Left lung (tissue), 10 donors: ENCODE results near the gene PWWP2B. TPM values are rescaled to one million over a fixed set of nuclear protein-coding genes. Genes with fewer than 3 reads are reported as not detected.

Experiments used
- ATAC-seq: fragments of 200-7000 bp; cut with Tn5 transposase; one replicate; pipeline ENCODE4 v1.9.1; 2020; ENCODE audit warnings: moderate library complexity
- DNase-seq, 4 donors: peaks; one replicate each; pipeline ENCODE4 v3.0.0-alpha.2; 2013 to 2020
- H3K27ac ChIP-seq, 2 donors: fragments of 200-600 bp; sonication (generic) in 1 of 2; one replicate each; pipeline versions ENCODE4 v1.5.0 to v1.8.0; 2020 to 2021
- H3K27me3 ChIP-seq, 2 donors: fragments of 200-600 bp; sonication (generic) in 1 of 2; one replicate each; pipeline versions ENCODE4 v1.5.0 to v1.8.0; 2020 to 2021
- H3K36me3 ChIP-seq, 2 donors: fragments of 200-600 bp; sonication (generic) in 1 of 2; one replicate each; pipeline versions ENCODE4 v1.5.0 to v1.8.0; 2020 to 2021
- H3K4me1 ChIP-seq, 2 donors: fragments of 200-600 bp; one replicate each; pipeline ENCODE4 v1.8.0; 2021
- H3K4me3 ChIP-seq, 2 donors: fragments of 200-600 bp; sonication (generic) in 1 of 2; one replicate each; pipeline versions ENCODE4 v1.5.0 to v1.8.0; 2020 to 2021; ENCODE audit warnings: mild to moderate bottlenecking in 1 of 2
- H3K9me3 ChIP-seq, 2 donors: fragments of 200-600 bp; sonication (generic) in 1 of 2; one replicate each; pipeline versions ENCODE4 v1.5.0 to v1.8.0; 2020 to 2021
- CTCF ChIP-seq, 2 donors: fragments of 200-600 bp; sonication (generic) in 1 of 2; IDR thresholded peaks; one replicate each; pipeline versions ENCODE4 v1.5.0 to v1.8.0; 2021; ENCODE audit warnings: antibody characterized with exemption in 2 of 2
- intact Hi-C, 2 donors: fragments of 100-400 bp; cut with DNase I; formaldehyde crosslinking; loops; one replicate each; pipeline versions ENCODE4 v1.11.2 to v1.14.2; 2022
- polyA plus RNA-seq, 6 donors: library from polyadenylated mRNA; unstranded; fragments of 120-200 nt; gene quantifications; one replicate each; pipeline ENCODE4 v1.2.1, GENCODE V29; 2013; ENCODE audit not compliant: insufficient read length in 6 of 6
- total RNA-seq, 2 donors: library from RNA; stranded (reverse); fragmentation: NEBNext Ultra II Directional; extraction: Animal tissue kit (Norgen Biotek cat#: 25700); gene quantifications; one replicate each; pipeline ENCODE4 v1.2.1, GENCODE V29; 2021
- donor health status: DM: no; HTN: yes; CAD: no.
- donor health status: DM: no; HTN: no; CAD: no.

Gene PWWP2B
- total and polyA plus RNA-seq, 8 donors = 8.4 to 23.2 (median 11.0) TPM

- peaks cover 26 to 78% of the 10 kb centered on the region in 2 donors for H3K4me1 ChIP-seq
- no peak overlapping the region for H3K4me3 ChIP-seq
- no peaks in the 10 kb centered on the region for H3K9me3 ChIP-seq
- TF ChIP-seq CTCF (IDR thresholded peaks at IDR 0.05) = no peak
- DNase-seq (peak in 1 of 4 donors; percentile 76), ATAC-seq (no peak)
- peaks cover 0 to 30% of the 10 kb centered on the region in 2 donors for H3K36me3 ChIP-seq
- no peaks in the 10 kb centered on the region for H3K27me3 ChIP-seq
- intact Hi-C loops = no loop called here
- H3K27ac ChIP-seq = peak overlapping the region in 1 of 2 donors; percentile 68
These were observed 5.8 kb downstream of the PWWP2B start for GRCh38 chr10:132402781-132403241.

GRCh38 chr10:132403511-132404168 is 6.6 kb downstream of the PWWP2B start:
- peaks cover 27 to 78% of the 10 kb centered on the region in 2 donors for H3K4me1 ChIP-seq
- H3K27ac ChIP-seq = peak overlapping the region; percentile 26 to 33
- ATAC-seq = peak; percentile 30
- no peaks in the 10 kb centered on the region for H3K9me3 ChIP-seq
- no peak for TF ChIP-seq CTCF (IDR thresholded peaks at IDR 0.05)
- DNase-seq = peak in 1 of 4 donors; percentile 71
- no peak overlapping the region for H3K4me3 ChIP-seq
- intact Hi-C loops = no loop called here
- no peaks in the 10 kb centered on the region for H3K27me3 ChIP-seq
- peaks cover 0 to 30% of the 10 kb centered on the region in 2 donors for H3K36me3 ChIP-seq

- peaks cover 22 to 78% of the 10 kb centered on the region in 2 donors for H3K4me1 ChIP-seq
- peak in 1 of 4 donors; percentile 76 for DNase-seq
- peak overlapping the region; percentile 26 to 33 for H3K27ac ChIP-seq
These were observed 7.3 kb downstream of the PWWP2B start for GRCh38 chr10:132404169-132404880.

GRCh38 chr10:132404911-132405462 is 8.0 kb downstream of the PWWP2B start:
- no peak overlapping the region for H3K4me3 ChIP-seq
- peaks cover 0 to 30% of the 10 kb centered on the region in 2 donors for H3K36me3 ChIP-seq
- DNase-seq = peak in 1 of 4 donors; percentile 79
- no peak for ATAC-seq
- H3K27me3 ChIP-seq = no peaks in the 10 kb centered on the region
- H3K27ac ChIP-seq = no peak overlapping the region
- peaks cover 21 to 78% of the 10 kb centered on the region in 2 donors for H3K4me1 ChIP-seq
- intact Hi-C loops = no loop called here
- no peaks in the 10 kb centered on the region for H3K9me3 ChIP-seq
- TF ChIP-seq CTCF (IDR thresholded peaks at IDR 0.05) = no peak

More at GRCh38 chr10:132404169-132404880, 7.3 kb downstream of the PWWP2B start:
- no peaks in the 10 kb centered on the region for H3K9me3 ChIP-seq
- H3K4me3 ChIP-seq = no peak overlapping the region
- no peaks in the 10 kb centered on the region for H3K27me3 ChIP-seq
- no peak for ATAC-seq
- H3K36me3 ChIP-seq = peaks cover 0 to 30% of the 10 kb centered on the region in 2 donors
- TF ChIP-seq CTCF (IDR thresholded peaks at IDR 0.05) = no peak
- intact Hi-C loops = no loop called here
